Neural cell (in vitro differentiated cells): Measurements from ENCODE around the gene TSSK3. TPM values are rescaled to one million over a fixed set of nuclear protein-coding genes. Genes with fewer than 3 reads are reported as not detected.

Experiments used
- H2AFZ ChIP-seq: fragments of 200-600, 300-800 bp; sonication (generic), shearing (Covaris generic); 2 replicates; pipeline ENCODE4 v1.6.0; 2014; ENCODE audit warnings: low read depth, mild to moderate bottlenecking, antibody characterized with exemption, low read length, moderate library complexity
- H3F3A ChIP-seq: fragments of 200-600 bp; shearing (Covaris generic); 2 replicates; pipeline ENCODE4 v1.6.1; 2016; ENCODE audit warnings: mild to moderate bottlenecking, moderate library complexity, mixed read lengths, antibody characterized with exemption, low read length; ENCODE audit not compliant: insufficient read depth, poor library complexity, severe bottlenecking
- H3K27ac ChIP-seq: fragments of 200-600, 300-800 bp; sonication (generic), shearing (Covaris generic); 2 replicates; pipeline ENCODE4 v1.5.1; 2014; ENCODE audit warnings: mild to moderate bottlenecking, low read length, moderate library complexity
- H3K27me3 ChIP-seq: fragments of 300-800, 200-600 bp; sonication (generic), shearing (Covaris generic); 2 replicates; pipeline ENCODE4 v1.6.0; 2014; ENCODE audit warnings: mild to moderate bottlenecking, low read depth, low read length, moderate library complexity; ENCODE audit not compliant: insufficient read depth
- H3K36me3 ChIP-seq: fragments of 300-800, 200-600 bp; sonication (generic), shearing (Covaris generic); 2 replicates; pipeline ENCODE4 v1.5.1; 2014; ENCODE audit warnings: mild to moderate bottlenecking, antibody characterized with exemption, low read length, moderate library complexity; ENCODE audit not compliant: insufficient read depth
- H3K4me2 ChIP-seq: fragments of 300-800, 200-600 bp; sonication (generic), shearing (Covaris generic); 2 replicates; pipeline ENCODE4 v1.6.0; 2014; ENCODE audit warnings: mild to moderate bottlenecking, low read length
- H3K4me3 ChIP-seq: fragments of 300-800, 200-600 bp; sonication (generic), shearing (Covaris generic); 2 replicates; pipeline ENCODE4 v1.5.1; 2014; ENCODE audit warnings: mild to moderate bottlenecking, low read length, moderate library complexity
- H3K79me2 ChIP-seq: fragments of 200-600 bp; shearing (Covaris generic); replicated peaks from 2 replicates; pipeline ENCODE4 v1.6.0; 2014; ENCODE audit warnings: mild to moderate bottlenecking, low read length, moderate library complexity; ENCODE audit not compliant: insufficient read depth
- H3K9ac ChIP-seq: fragments of 300-800, 200-600 bp; sonication (generic), shearing (Covaris generic); 2 replicates; pipeline ENCODE4 v1.6.1; 2016; ENCODE audit warnings: mild to moderate bottlenecking, low read length, mixed read lengths
- H3K9me2 ChIP-seq: fragments of 200-600 bp; shearing (Covaris generic); 2 replicates; pipeline ENCODE4 v1.6.1; 2016; ENCODE audit warnings: mild to moderate bottlenecking, low read length, mixed read lengths; ENCODE audit not compliant: insufficient read depth
- H3K9me3 ChIP-seq: fragments of 200-600, 300-800 bp; sonication (generic), shearing (Covaris generic); 2 replicates; pipeline ENCODE4 v1.6.1; 2016; ENCODE audit warnings: mild to moderate bottlenecking, mixed run types, low read length, moderate library complexity, mixed read lengths
- H4K20me1 ChIP-seq: fragments of 200-600 bp; shearing (Covaris generic); 2 replicates; pipeline ENCODE4 v1.6.1; 2016; ENCODE audit warnings: mild to moderate bottlenecking, mixed run types; ENCODE audit not compliant: insufficient read depth
- EP300 ChIP-seq: fragments of 450-650 bp; conservative IDR thresholded peaks from 2 replicates; pipeline ENCODE4 v1.6.1; 2014; ENCODE audit warnings: antibody characterized with exemption, mild to moderate bottlenecking, moderate library complexity; ENCODE audit not compliant: poor library complexity, severe bottlenecking
- EZH2 ChIP-seq: fragments of 200-600, 300-800 bp; shearing (Covaris generic), sonication (generic); IDR thresholded peaks from 2 replicates; pipeline ENCODE4 v1.6.1; 2014; ENCODE audit warnings: antibody characterized with exemption, low read length, borderline replicate concordance, mild to moderate bottlenecking; ENCODE audit not compliant: insufficient read depth, poor library complexity, severe bottlenecking
- MXI1 ChIP-seq: fragments of 450-650 bp; conservative IDR thresholded peaks from 2 replicates; pipeline ENCODE4 v1.6.1; 2014; ENCODE audit warnings: antibody characterized with exemption, mild to moderate bottlenecking; ENCODE audit not compliant: poor library complexity, severe bottlenecking
- POLR2AphosphoS5 ChIP-seq: IDR thresholded peaks from 2 replicates; pipeline ENCODE4 v1.6.1; 2012
- RAD21 ChIP-seq: fragments of 450-650 bp; conservative IDR thresholded peaks from 2 replicates; pipeline ENCODE4 v1.6.1; 2014; ENCODE audit warnings: antibody characterized with exemption, mild to moderate bottlenecking, moderate library complexity
- SMC3 ChIP-seq: fragments of 450-650 bp; conservative IDR thresholded peaks from 2 replicates; pipeline ENCODE4 v1.6.1; 2014; ENCODE audit warnings: antibody characterized with exemption, mild to moderate bottlenecking, moderate library complexity; ENCODE audit not compliant: poor library complexity
- TAF1 ChIP-seq: IDR thresholded peaks from 2 replicates; pipeline ENCODE4 v1.6.1; 2012; ENCODE audit warnings: low read depth
- polyA plus RNA-seq: library from polyadenylated mRNA; depleted of rRNA; stranded (reverse); fragments of >200 nt; gene quantifications from 2 replicates; pipeline ENCODE4 v1.2.3, GENCODE V29; 2014
- TF ChIP-seq, protein P1 (sequence below): IDR thresholded peaks from 2 replicates; pipeline ENCODE4 v1.6.1; 2012; ENCODE audit warnings: borderline replicate concordance
- TF ChIP-seq, protein P2 (sequence below): fragments of 450-650 bp; IDR thresholded peaks from 2 replicates; pipeline ENCODE4 v1.5.1; 2014; ENCODE audit warnings: antibody characterized with exemption, mild to moderate bottlenecking, moderate library complexity; ENCODE audit not compliant: poor library complexity, severe bottlenecking

The TSSK3 gene
- polyA plus RNA-seq, 1 donor from 2014 or later, result not detected

DNA sequence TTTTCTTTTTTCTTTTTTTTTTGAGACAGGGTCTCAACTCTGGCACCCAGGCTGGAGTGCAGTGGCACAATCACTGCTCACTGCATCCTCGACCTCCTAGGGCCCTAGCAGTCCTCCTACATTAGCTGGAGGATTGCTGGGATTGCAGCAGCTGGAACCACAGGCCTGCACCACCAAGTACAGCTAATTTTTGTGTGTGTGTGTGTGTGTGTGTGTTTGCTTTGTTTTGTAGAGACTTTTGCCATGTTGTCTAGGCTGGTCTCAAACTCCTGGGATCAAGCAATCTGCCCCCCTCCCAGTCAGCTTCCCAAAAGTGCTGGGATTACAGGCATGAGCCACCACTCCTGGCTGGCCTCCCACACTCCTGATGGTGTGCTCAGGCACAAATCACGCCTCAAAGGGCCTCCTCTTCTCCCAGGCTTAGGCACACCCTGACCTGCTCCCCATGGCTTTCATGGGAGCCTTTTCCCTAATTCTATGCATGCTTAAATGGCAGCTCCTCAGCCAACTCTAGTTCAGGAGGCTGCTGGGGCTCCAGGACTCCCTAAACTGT lies 9.4 kb upstream of the TSSK3 start:
- no peak overlapping the region for H2AFZ ChIP-seq
- H3K4me2 ChIP-seq, result no peak overlapping the region
- TF ChIP-seq SMC3 (no peak), TAF1 (no peak), EZH2 (no peak), MXI1 (no peak), POLR2AphosphoS5 (no peak), EP300 (no peak), RAD21 (no peak)
- TF ChIP-seq, protein P1, sequence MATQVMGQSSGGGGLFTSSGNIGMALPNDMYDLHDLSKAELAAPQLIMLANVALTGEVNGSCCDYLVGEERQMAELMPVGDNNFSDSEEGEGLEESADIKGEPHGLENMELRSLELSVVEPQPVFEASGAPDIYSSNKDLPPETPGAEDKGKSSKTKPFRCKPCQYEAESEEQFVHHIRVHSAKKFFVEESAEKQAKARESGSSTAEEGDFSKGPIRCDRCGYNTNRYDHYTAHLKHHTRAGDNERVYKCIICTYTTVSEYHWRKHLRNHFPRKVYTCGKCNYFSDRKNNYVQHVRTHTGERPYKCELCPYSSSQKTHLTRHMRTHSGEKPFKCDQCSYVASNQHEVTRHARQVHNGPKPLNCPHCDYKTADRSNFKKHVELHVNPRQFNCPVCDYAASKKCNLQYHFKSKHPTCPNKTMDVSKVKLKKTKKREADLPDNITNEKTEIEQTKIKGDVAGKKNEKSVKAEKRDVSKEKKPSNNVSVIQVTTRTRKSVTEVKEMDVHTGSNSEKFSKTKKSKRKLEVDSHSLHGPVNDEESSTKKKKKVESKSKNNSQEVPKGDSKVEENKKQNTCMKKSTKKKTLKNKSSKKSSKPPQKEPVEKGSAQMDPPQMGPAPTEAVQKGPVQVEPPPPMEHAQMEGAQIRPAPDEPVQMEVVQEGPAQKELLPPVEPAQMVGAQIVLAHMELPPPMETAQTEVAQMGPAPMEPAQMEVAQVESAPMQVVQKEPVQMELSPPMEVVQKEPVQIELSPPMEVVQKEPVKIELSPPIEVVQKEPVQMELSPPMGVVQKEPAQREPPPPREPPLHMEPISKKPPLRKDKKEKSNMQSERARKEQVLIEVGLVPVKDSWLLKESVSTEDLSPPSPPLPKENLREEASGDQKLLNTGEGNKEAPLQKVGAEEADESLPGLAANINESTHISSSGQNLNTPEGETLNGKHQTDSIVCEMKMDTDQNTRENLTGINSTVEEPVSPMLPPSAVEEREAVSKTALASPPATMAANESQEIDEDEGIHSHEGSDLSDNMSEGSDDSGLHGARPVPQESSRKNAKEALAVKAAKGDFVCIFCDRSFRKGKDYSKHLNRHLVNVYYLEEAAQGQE, result no peak
- TF ChIP-seq, protein P2, sequence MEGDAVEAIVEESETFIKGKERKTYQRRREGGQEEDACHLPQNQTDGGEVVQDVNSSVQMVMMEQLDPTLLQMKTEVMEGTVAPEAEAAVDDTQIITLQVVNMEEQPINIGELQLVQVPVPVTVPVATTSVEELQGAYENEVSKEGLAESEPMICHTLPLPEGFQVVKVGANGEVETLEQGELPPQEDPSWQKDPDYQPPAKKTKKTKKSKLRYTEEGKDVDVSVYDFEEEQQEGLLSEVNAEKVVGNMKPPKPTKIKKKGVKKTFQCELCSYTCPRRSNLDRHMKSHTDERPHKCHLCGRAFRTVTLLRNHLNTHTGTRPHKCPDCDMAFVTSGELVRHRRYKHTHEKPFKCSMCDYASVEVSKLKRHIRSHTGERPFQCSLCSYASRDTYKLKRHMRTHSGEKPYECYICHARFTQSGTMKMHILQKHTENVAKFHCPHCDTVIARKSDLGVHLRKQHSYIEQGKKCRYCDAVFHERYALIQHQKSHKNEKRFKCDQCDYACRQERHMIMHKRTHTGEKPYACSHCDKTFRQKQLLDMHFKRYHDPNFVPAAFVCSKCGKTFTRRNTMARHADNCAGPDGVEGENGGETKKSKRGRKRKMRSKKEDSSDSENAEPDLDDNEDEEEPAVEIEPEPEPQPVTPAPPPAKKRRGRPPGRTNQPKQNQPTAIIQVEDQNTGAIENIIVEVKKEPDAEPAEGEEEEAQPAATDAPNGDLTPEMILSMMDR, result no peak
- no peaks in the 10 kb centered on the region for H3K79me2 ChIP-seq
- H3K9me2 ChIP-seq, result no peaks in the 10 kb centered on the region
- H3K27ac ChIP-seq, result no peak overlapping the region
- no peaks in the 10 kb centered on the region for H3F3A ChIP-seq
- no peaks in the 10 kb centered on the region for H3K9me3 ChIP-seq
- H3K9ac ChIP-seq, result peak overlapping the region; percentile 78
- H4K20me1 ChIP-seq, result no peaks in the 10 kb centered on the region
- no peaks in the 10 kb centered on the region for H3K27me3 ChIP-seq
- no peaks in the 10 kb centered on the region for H3K36me3 ChIP-seq
- no peak overlapping the region for H3K4me3 ChIP-seq

DNA sequence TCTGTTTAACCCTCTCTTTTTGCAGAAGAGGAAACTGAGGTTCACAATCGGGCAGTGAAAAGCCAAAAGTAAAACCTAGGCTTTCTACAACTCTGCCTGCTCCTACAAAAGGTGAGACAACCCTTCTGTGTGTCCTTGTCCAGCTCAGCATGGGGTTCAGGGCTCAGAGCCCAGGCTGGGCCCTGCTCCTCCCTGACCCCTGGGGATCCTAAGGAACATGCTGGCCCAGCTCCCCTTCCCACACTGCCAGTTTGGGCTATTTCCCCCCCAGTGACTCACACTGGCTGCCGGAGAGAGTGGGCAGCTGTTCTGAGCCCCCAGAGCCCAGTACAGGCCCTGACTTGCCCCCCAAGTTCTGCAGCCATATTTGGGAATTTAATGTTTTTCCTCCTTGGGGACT lies 8.9 kb upstream of the TSSK3 start:
- no peak overlapping the region for H2AFZ ChIP-seq
- no peaks in the 10 kb centered on the region for H3F3A ChIP-seq
- H3K9me3 ChIP-seq, result no peaks in the 10 kb centered on the region
- H3K4me3 ChIP-seq, result no peak overlapping the region
- TF ChIP-seq, protein P2, result no peak
- TF ChIP-seq, protein P1, result no peak
- no peak for TF ChIP-seq RAD21
- TF ChIP-seq EP300, result no peak
- TF ChIP-seq SMC3, result no peak
- TF ChIP-seq EZH2, result no peak
- no peak for TF ChIP-seq POLR2AphosphoS5
- no peak for TF ChIP-seq TAF1
- no peak for TF ChIP-seq MXI1
- H4K20me1 ChIP-seq, result no peaks in the 10 kb centered on the region
- no peak overlapping the region for H3K9ac ChIP-seq
- no peaks in the 10 kb centered on the region for H3K9me2 ChIP-seq
- H3K27ac ChIP-seq, result no peak overlapping the region
- H3K27me3 ChIP-seq, result no peaks in the 10 kb centered on the region
- H3K79me2 ChIP-seq, result no peaks in the 10 kb centered on the region
- no peaks in the 10 kb centered on the region for H3K36me3 ChIP-seq
- H3K4me2 ChIP-seq, result no peak overlapping the region
